ENCODE results near the gene KCNK3. TPM values are rescaled to one million over a fixed set of nuclear protein-coding genes. Genes with fewer than 3 reads are reported as not detected.

Gene KCNK3
- total RNA-seq, 4 donors from 2014 or later: 4.8 to 8.3 (median 5.6) TPM

DNA sequence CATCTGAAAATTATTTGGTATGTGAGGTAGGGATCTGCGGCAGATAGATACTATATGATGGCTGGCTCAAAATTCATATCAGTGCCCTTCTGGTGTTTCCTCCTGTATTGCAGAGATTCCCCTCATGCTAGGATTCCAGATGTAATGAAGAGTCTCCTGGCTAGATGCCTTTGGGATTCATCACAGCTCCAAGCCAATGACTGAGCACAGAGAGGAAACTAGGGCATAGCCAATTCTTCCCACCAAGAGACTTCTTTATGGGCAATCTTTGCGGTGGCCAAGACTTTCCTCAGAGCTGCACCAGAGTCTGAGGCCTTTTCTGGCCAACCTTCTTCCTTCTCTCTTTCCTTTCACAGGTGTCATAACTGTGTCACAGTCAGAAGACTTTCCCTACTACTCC, 25.9 kb upstream of the KCNK3 start:
- no peaks in the 10 kb centered on the region for H3K36me3 ChIP-seq
- TF ChIP-seq, protein P1, sequence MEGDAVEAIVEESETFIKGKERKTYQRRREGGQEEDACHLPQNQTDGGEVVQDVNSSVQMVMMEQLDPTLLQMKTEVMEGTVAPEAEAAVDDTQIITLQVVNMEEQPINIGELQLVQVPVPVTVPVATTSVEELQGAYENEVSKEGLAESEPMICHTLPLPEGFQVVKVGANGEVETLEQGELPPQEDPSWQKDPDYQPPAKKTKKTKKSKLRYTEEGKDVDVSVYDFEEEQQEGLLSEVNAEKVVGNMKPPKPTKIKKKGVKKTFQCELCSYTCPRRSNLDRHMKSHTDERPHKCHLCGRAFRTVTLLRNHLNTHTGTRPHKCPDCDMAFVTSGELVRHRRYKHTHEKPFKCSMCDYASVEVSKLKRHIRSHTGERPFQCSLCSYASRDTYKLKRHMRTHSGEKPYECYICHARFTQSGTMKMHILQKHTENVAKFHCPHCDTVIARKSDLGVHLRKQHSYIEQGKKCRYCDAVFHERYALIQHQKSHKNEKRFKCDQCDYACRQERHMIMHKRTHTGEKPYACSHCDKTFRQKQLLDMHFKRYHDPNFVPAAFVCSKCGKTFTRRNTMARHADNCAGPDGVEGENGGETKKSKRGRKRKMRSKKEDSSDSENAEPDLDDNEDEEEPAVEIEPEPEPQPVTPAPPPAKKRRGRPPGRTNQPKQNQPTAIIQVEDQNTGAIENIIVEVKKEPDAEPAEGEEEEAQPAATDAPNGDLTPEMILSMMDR (IDR thresholded peaks at IDR 0.05): no peak
- no peak for TF ChIP-seq POLR2A (IDR thresholded peaks at IDR 0.05)
- intact Hi-C loops (cut with DNase I): no loop called here
- no peak overlapping the region for H3K27ac ChIP-seq
- no peaks in the 10 kb centered on the region for H3K9me3 ChIP-seq
- no peaks in the 10 kb centered on the region for H3K27me3 ChIP-seq
- DNase-seq: no peak
- 75 to 97% methylated on average over 2 of the region's 2 CpGs for WGBS, 2 donors
- no peak overlapping the region for H3K4me3 ChIP-seq (replicated peaks in 1 of 3)
- peaks cover 0 to 5% of the 10 kb centered on the region in 2 donors for H3K4me1 ChIP-seq

DNA sequence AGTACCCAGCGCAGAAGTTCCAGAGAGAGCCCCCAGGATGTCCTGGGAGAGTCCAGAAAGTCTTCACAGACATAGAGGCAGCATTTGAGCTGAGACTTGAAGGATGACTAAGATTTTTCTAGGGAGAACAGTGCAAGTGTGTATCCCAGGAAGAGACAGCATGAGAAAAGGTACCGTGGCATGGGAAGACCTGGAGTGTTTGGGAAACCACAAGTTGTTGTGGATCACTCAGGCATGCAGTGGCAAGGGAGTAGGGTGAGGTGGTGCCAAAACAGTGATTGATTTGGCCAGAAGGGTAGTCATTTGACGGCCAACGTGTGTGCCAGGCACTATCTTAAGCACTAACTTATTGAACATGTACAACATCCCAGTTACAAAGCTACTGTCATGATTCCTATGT, 24.5 kb upstream of the KCNK3 start:
- Histone ChIP-seq H3K27me3 (no peaks in the 10 kb centered on the region), H3K4me1 (peaks cover 0 to 5% of the 10 kb centered on the region in 2 donors), H3K4me3 (replicated peaks in 1 of 3) (no peak overlapping the region), H3K36me3 (no peaks in the 10 kb centered on the region), H3K9me3 (no peaks in the 10 kb centered on the region), H3K27ac (no peak overlapping the region)
- WGBS, 2 donors: 79 to 89% methylated on average over 4 of the region's 4 CpGs
- DNase-seq: no peak
- TF ChIP-seq, protein P1 (IDR thresholded peaks at IDR 0.05): no peak
- no peak for TF ChIP-seq POLR2A (IDR thresholded peaks at IDR 0.05)
- intact Hi-C loops (cut with DNase I): no loop called here

DNA sequence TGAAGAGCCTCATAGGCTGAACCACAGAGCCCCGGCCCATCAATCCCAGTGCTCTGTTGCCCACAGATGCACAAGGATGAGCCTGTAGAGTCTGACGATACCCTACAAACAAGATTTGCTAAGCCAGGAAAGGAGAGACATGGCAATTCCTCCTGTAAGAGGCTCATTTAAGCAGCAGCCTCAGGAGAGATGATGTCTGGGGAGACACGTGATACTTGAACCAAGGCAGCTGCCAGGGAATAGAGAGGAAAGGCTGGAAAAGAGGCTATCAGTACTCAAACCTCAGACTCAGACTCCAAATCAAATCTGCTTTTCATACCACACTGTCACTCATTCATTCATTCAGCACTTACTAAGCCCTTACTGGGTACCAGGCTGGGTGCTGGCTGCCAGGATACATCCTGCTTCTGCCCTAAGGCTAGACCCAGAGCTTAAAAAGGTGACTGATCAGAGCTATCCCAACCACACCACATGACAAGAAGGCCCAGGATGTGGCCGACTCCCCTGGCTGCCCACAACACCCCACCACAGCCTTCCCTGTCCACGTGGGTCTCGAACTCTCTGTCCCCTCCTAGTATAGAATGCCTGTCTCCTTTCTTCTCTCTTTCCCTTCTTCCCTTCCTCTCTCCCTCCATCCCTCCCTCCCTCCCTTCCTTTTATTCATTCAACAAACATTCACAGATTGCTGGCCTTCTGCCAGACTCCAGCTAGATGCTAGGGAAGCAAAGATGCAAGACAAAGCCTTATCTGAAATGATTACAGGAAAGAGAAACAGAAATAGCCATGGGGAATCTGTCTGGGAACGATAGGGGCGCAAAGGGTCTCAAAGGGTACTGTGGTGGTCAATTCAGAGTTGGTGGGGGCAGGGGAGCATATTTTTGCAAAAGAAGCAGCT, 23.4 kb upstream of the KCNK3 start:
- intact Hi-C loops (cut with DNase I): no loop called here
- Histone ChIP-seq H3K27ac (no peak overlapping the region), H3K9me3 (no peaks in the 10 kb centered on the region), H3K27me3 (no peaks in the 10 kb centered on the region), H3K4me3 (replicated peaks in 1 of 3) (no peak overlapping the region), H3K36me3 (no peaks in the 10 kb centered on the region), H3K4me1 (peaks cover 0 to 5% of the 10 kb centered on the region in 2 donors)
- no peak for DNase-seq
- no peak for TF ChIP-seq POLR2A (IDR thresholded peaks at IDR 0.05)
- TF ChIP-seq, protein P1 (IDR thresholded peaks at IDR 0.05): no peak
- 79 to 81% methylated on average over 8 of the region's 8 CpGs for WGBS, 2 donors

DNA sequence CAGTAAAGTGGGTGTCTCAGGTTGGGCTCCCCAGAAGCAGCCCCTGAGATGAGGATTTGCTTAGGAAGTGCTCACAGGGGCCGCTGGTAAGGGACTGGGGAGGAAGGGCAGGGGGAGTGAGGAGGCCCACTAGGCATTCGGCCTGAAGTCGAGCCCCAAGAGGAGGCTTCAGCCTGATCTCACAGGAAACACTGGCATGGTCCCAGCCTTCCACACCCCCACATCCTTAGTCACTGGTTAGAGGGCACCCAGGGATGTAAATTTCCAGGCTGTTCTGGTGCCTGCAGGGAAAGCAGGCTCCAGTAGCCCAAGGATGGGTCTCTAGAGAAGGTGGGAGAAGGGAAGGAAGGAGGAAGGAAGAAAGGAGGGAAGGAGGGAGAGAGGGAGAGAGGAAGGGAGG, 22.4 kb upstream of the KCNK3 start:
- Histone ChIP-seq H3K36me3 (no peaks in the 10 kb centered on the region), H3K4me3 (replicated peaks in 1 of 3) (no peak overlapping the region), H3K27me3 (no peaks in the 10 kb centered on the region), H3K27ac (no peak overlapping the region), H3K4me1 (peaks cover 0 to 5% of the 10 kb centered on the region in 2 donors), H3K9me3 (no peaks in the 10 kb centered on the region)
- DNase-seq: no peak
- 49 to 58% methylated on average over 3 of the region's 3 CpGs for whole genome bisulfite sequencing, 2 donors
- TF ChIP-seq POLR2A (IDR thresholded peaks at IDR 0.05): no peak
- TF ChIP-seq, protein P1 (IDR thresholded peaks at IDR 0.05): no peak
- intact Hi-C loops (cut with DNase I): no loop called here

DNA sequence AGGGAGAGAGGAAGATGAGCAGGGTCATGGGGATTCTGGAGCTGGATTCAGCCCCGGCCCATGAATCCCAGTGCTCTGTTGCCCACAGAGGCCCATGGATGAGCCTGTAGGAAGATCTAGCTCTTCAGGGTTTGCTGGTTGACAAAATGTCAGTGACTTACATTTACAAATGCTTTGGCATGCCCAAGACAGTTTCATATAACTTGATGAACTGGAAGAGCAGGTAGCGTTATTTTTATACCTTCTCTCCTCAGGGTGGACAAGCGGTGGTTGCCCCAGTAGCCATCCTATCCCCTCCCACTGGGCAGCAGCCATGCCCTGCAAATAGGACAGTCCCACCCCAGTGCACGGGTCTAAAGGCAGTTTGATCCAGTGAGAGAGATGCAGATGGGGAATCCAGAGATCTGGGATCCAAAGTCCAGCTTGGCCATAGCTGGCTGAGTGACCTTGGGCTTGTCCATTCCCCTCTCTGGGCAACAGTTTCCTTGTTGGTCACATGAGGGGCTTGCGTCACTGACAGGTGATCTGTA, 21.5 kb upstream of the KCNK3 start:
- Histone ChIP-seq H3K27me3 (no peaks in the 10 kb centered on the region), H3K27ac (no peak overlapping the region), H3K4me1 (peaks cover 0 to 5% of the 10 kb centered on the region in 2 donors), H3K36me3 (no peaks in the 10 kb centered on the region), H3K4me3 (replicated peaks in 1 of 3) (no peak overlapping the region), H3K9me3 (no peaks in the 10 kb centered on the region)
- no peak for DNase-seq
- no peak for TF ChIP-seq POLR2A (IDR thresholded peaks at IDR 0.05)
- TF ChIP-seq, protein P1 (IDR thresholded peaks at IDR 0.05): no peak
- intact Hi-C loops (cut with DNase I): no loop called here
- 81 to 95% methylated on average over 5 of the region's 5 CpGs for WGBS, 2 donors

Data from thyroid gland (tissue), 4 donors.